Breast epithelium (tissue), 3 donors: Measurements from ENCODE around the gene HMCES.

Experiments used
- CTCF ChIP-seq, 3 donors: fragments of 450-650 bp; IDR thresholded peaks; one replicate each; pipeline ENCODE4 v1.5.1; 2016 to 2017; ENCODE audit warnings: antibody characterized with exemption in 3 of 3, mild to moderate bottlenecking in 3 of 3, moderate library complexity in 3 of 3
- POLR2A ChIP-seq: fragments of 450-650 bp; IDR thresholded peaks from one replicate; pipeline ENCODE4 v1.6.1; 2016; ENCODE audit warnings: antibody characterized with exemption, mild to moderate bottlenecking, moderate library complexity
- POLR2AphosphoS5 ChIP-seq, 3 donors: sonication (generic); formaldehyde crosslinking; IDR thresholded peaks; one replicate each; pipeline ENCODE4 v1.6.1; 2017; ENCODE audit warnings: antibody characterized with exemption in 3 of 3

GRCh38 chr3:129231331-129232119, 47.1 kb upstream of the HMCES start:
- TF ChIP-seq POLR2AphosphoS5 (IDR thresholded peaks at IDR 0.05) (no peak), POLR2A (no peak), CTCF (IDR thresholded peaks at IDR 0.05) (no peak)
